DOHH2 (cell line): ENCODE results near the gene CUBN.

ENCODE experiments used
- H3F3A ChIP-seq: fragments of 200-600 bp; sonication (generic), shearing (Covaris generic); 2 replicates; pipeline ENCODE4 v1.6.0; 2016; ENCODE audit warnings: antibody characterized with exemption, mild to moderate bottlenecking; ENCODE audit not compliant: control insufficient read depth, insufficient read depth
- H3K27ac ChIP-seq: fragments of 200-600 bp; sonication (generic); 2 replicates; pipeline ENCODE4 v1.5.1; 2014; ENCODE audit warnings: low read depth, mild to moderate bottlenecking, low read length, moderate library complexity
- H3K27me3 ChIP-seq: fragments of 200-600 bp; sonication (generic); 2 replicates; pipeline ENCODE4 v1.6.1; 2014; ENCODE audit warnings: mild to moderate bottlenecking, low read length, mixed read lengths; ENCODE audit not compliant: control insufficient read depth
- H3K36me3 ChIP-seq: fragments of 200-600 bp; sonication (generic); 2 replicates; pipeline ENCODE4 v1.6.1; 2014; ENCODE audit warnings: mild to moderate bottlenecking, low read length, moderate library complexity, mixed read lengths; ENCODE audit not compliant: control insufficient read depth
- H3K4me1 ChIP-seq: fragments of 200-600 bp; sonication (generic); 2 replicates; pipeline ENCODE4 v1.6.1; 2014; ENCODE audit warnings: mild to moderate bottlenecking, low read length, mixed read lengths; ENCODE audit not compliant: control insufficient read depth
- H3K4me2 ChIP-seq: fragments of 200-600 bp; sonication (generic); 2 replicates; pipeline ENCODE4 v1.6.0; 2014; ENCODE audit warnings: mild to moderate bottlenecking, low read length, moderate library complexity
- H3K4me3 ChIP-seq: fragments of 200-600 bp; sonication (generic); 2 replicates; pipeline ENCODE4 v1.5.1; 2014; ENCODE audit warnings: mild to moderate bottlenecking, low read length, mixed read lengths
- H3K79me2 ChIP-seq: fragments of 200-600 bp; sonication (generic); 2 replicates; pipeline ENCODE4 v1.6.1; 2014; ENCODE audit warnings: mild to moderate bottlenecking, low read length, mixed read lengths; ENCODE audit not compliant: control insufficient read depth
- H3K9me2 ChIP-seq: fragments of 200-600 bp; sonication (generic); replicated peaks from 2 replicates; pipeline ENCODE4 v1.6.1; 2014; ENCODE audit warnings: mild to moderate bottlenecking, low read length, mixed read lengths; ENCODE audit not compliant: control insufficient read depth
- H3K9me3 ChIP-seq: fragments of 200-600 bp; sonication (generic); 2 replicates; pipeline ENCODE4 v1.6.1; 2014; ENCODE audit warnings: antibody characterized with exemption, low read length, mixed read lengths; ENCODE audit not compliant: control insufficient read depth, insufficient read depth
- H4K20me1 ChIP-seq: fragments of 200-600 bp; sonication (generic); 2 replicates; pipeline ENCODE4 v1.6.0; 2014; ENCODE audit warnings: low read depth, mild to moderate bottlenecking, antibody characterized with exemption, low read length, moderate library complexity; ENCODE audit not compliant: control insufficient read depth, insufficient read depth
- EZH2phosphoT487 ChIP-seq: fragments of 200-600 bp; sonication (generic); IDR thresholded peaks from 2 replicates; pipeline ENCODE4 v1.6.1; 2017; ENCODE audit warnings: borderline replicate concordance, mild to moderate bottlenecking, antibody characterized with exemption, low read length, moderate library complexity, mixed read lengths
- TF ChIP-seq, protein P1 (sequence below): fragments of 200-600 bp; sonication (generic); IDR thresholded peaks from one replicate; pipeline ENCODE4 v1.5.1; 2014; ENCODE audit warnings: antibody characterized with exemption, mild to moderate bottlenecking, low read depth, low read length; ENCODE audit not compliant: poor library complexity, severe bottlenecking

The CUBN gene

DNA sequence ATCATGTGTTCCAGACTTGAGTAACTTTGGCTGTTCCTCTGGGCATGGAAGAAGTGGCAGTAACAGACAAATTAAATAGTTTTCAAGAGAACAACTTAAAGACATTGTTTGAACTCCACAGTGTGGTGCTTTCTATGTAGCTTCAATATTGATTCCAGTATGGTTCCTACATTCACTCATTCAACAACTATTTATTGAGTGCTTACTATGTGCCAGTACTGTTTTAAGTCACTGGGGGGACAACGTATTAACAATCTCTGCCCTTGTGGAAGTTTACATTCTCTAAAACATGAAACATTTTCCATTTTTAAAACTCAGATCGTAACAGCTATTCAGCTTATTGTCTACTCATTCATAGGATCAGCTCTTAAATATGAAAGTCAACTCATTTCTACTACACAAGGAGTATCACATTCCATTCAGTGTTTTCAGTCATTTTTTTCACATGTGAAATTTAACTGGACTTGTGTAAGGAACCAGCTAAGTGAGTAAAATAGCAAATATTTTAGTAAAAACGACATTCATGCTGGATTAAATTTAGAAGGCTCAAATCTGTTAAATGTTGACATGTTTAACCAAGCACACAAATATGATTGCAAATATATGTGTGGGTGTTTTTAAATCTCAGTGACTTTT lies 13.6 kb upstream of the CUBN start:
- H4K20me1 ChIP-seq: no peaks in the 10 kb centered on the region

DNA sequence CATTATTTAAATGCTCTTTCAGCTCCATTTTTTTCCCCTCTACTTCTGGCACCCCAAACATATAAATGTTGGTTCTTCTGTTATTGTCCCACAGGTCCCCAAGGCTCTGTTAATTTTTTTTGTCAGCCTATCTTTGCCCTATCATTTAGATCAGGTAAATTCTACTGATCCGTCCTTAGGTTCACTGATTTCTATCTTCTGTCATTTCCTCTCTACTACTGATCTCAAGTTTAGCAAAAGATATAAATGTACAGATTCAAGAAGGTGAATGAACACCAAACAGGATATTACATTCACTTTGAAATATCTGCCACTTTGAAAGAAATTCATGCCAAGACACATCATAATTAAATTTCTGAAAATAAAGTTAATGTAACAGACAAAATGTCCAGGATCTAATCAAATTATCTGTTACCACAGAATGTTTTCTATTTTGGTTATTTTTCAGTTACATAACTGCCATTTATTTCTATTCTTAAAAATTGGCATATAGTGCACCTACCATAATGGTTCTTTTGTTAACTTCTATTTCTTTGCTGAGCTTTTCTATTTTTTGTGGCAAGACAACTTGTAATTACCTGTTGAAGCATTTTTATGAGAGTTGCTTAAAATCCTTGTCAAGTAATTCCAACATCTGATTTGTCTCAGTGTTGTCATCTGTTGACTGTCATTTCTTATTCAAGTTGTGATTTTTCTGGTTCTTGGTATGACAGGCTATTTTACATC lies 12.1 kb upstream of the CUBN start:
- no peak for TF ChIP-seq EZH2phosphoT487
- TF ChIP-seq, protein P1, sequence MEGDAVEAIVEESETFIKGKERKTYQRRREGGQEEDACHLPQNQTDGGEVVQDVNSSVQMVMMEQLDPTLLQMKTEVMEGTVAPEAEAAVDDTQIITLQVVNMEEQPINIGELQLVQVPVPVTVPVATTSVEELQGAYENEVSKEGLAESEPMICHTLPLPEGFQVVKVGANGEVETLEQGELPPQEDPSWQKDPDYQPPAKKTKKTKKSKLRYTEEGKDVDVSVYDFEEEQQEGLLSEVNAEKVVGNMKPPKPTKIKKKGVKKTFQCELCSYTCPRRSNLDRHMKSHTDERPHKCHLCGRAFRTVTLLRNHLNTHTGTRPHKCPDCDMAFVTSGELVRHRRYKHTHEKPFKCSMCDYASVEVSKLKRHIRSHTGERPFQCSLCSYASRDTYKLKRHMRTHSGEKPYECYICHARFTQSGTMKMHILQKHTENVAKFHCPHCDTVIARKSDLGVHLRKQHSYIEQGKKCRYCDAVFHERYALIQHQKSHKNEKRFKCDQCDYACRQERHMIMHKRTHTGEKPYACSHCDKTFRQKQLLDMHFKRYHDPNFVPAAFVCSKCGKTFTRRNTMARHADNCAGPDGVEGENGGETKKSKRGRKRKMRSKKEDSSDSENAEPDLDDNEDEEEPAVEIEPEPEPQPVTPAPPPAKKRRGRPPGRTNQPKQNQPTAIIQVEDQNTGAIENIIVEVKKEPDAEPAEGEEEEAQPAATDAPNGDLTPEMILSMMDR: no peak
- Histone ChIP-seq H3K9me3 (no peaks in the 10 kb centered on the region), H3K4me2 (no peak overlapping the region), H3K4me1 (no peaks in the 10 kb centered on the region), H4K20me1 (no peaks in the 10 kb centered on the region), H3K9me2 (no peaks in the 10 kb centered on the region), H3K27me3 (no peaks in the 10 kb centered on the region), H3K79me2 (no peaks in the 10 kb centered on the region), H3K36me3 (no peaks in the 10 kb centered on the region), H3F3A (no peaks in the 10 kb centered on the region), H3K4me3 (no peak overlapping the region), H3K27ac (no peak overlapping the region)

More for the DNA sequence above, 13.6 kb upstream of the CUBN start:
- no peaks in the 10 kb centered on the region for H3K9me3 ChIP-seq
- H3K4me1 ChIP-seq: no peaks in the 10 kb centered on the region
- H3K27ac ChIP-seq: no peak overlapping the region
- H3K36me3 ChIP-seq: no peaks in the 10 kb centered on the region
- H3K4me3 ChIP-seq: no peak overlapping the region
- no peak overlapping the region for H3K4me2 ChIP-seq
- no peaks in the 10 kb centered on the region for H3K9me2 ChIP-seq
- H3K79me2 ChIP-seq: no peaks in the 10 kb centered on the region
- TF ChIP-seq EZH2phosphoT487: no peak
- TF ChIP-seq, protein P1: no peak
- H3K27me3 ChIP-seq: no peaks in the 10 kb centered on the region
- no peaks in the 10 kb centered on the region for H3F3A ChIP-seq

DNA sequence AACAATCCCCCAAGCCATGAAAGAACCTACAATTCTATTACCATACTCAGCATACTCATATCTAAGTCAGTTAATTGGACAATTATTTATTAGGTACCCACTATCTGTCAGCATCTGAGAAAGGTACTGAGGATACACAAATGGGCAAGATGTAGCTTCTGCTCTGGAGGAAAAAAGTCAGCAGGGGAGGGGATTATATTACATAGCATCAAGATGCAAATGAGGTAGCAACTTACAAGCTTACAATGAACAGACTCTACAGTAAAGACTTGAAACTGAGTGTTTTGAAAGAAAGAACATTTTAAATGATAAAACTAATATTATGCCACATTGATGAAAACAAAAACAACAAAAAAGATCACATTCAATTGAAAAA lies 10.8 kb upstream of the CUBN start:
- no peaks in the 10 kb centered on the region for H3K27me3 ChIP-seq
- no peak overlapping the region for H3K4me3 ChIP-seq
- H3K4me2 ChIP-seq: no peak overlapping the region
- no peaks in the 10 kb centered on the region for H3K36me3 ChIP-seq
- no peaks in the 10 kb centered on the region for H3K4me1 ChIP-seq
- H3K9me3 ChIP-seq: no peaks in the 10 kb centered on the region
- H3K27ac ChIP-seq: no peak overlapping the region
- TF ChIP-seq EZH2phosphoT487: no peak
- TF ChIP-seq, protein P1: no peak
- no peaks in the 10 kb centered on the region for H4K20me1 ChIP-seq
- no peaks in the 10 kb centered on the region for H3K79me2 ChIP-seq
- no peaks in the 10 kb centered on the region for H3F3A ChIP-seq
- no peaks in the 10 kb centered on the region for H3K9me2 ChIP-seq
